ENCODE results near the gene NPW.

DNA sequence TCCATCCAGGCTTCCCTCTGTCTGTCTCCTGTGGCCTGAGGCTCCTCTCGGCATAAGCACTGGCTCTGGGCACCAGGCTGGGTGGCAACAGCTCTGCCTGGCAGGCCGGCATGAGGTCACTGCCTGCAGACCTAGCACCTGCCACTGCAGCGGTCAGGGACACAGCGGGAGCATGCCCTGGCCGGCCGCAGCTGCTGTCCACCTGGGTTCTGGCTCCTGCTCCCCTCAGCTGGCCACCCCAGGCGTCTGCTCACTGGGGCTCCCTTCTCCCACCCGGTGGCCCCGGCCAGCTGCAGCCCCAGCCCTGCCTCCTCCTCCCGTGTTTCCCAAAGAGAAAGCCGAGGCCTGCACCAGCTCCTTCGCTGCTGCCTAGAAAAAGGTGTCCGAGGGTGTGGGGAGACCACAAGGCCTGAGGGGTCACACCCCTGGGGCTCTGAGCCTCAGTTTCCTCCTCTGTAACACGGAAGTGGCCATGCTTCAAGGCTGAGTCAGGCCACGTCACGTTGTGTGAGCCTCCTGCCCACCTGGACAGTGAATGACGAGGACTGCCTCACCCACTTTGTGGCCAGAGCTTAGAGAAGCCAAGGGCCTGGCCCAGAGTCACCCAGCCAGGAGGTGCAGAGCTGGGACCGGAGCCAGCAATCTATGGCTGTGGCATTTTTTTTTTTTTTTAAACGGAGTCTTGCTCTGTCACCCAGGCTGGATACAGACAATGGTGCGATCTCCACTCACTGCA is 21.4 kb downstream of the NPW start:
- TF ChIP-seq CTCF (optimal IDR thresholded peaks at IDR 0.05 in 1 of 3, IDR thresholded peaks at IDR 0.05 in 1 of 3, conservative IDR thresholded peaks at IDR 0.05 in 1 of 3; ENCODE audit: extremely low read depth in 1 of 3, insufficient read depth in 2 of 3, low read length in 3 of 3) = no peak
- no peak for TF ChIP-seq EZH2 (IDR thresholded peaks at IDR 0.05; ENCODE audit: low read length)

All from keratinocyte (primary cell).